Hematopoietic multipotent progenitor cell (in vitro differentiated cells): Measurements from ENCODE around the gene ATP2B3. TPM values are rescaled to one million over a fixed set of nuclear protein-coding genes. Genes with fewer than 3 reads are reported as not detected.

Source experiments
- DNase-seq, 3 donors: peaks; one replicate each; pipeline ENCODE4 v3.0.0-alpha.2; 2011 to 2015; ENCODE audit warnings: low read depth in 2 of 3, low spot score in 2 of 3
- total RNA-seq: library from RNA; depleted of rRNA; stranded (reverse); fragments of >200 nt; gene quantifications from one replicate; pipeline ENCODE4 v1.2.3, GENCODE V29; 2012

The ATP2B3 gene
- total RNA-seq, 1 donor = not detected

DNA sequence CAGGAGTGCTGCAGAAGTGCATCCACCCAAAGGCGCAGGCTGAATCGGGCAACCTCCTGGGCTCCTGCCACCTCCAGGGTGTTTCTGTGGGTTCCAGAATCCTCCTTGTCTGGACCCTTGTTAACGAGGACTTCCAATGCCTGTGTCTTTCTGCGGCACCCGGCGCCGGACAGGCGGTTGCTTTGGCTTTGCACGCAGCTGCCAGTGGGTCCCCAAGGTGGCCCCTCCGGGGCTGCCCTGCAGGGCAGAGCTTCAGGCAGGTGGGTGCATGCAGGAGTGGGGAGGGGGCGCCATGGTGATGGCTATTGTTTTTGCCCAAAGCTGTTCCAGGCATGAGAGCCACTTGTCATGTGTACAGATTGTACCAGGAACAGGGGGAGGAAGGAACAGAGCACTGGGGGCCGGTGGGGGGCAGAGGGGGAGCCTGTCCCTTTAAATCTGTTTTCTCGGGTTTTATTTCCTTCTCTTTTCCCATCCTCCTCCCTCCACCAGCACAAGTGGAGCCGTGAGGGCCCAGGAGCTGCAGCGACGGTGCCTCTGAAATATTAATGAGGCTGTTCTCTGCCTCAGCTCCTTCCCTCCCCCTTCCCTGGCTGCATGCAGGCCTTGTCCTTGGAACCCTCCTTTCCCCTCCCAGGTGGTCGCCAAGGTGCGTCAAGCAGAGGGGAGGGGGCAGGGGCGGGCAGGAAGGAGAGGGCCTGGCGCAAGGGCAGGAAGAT lies 13.1 kb downstream of the ATP2B3 start:
- no peak for DNase-seq

GRCh38 chrX:153533091-153533490 lies 15.6 kb downstream of the ATP2B3 start:
- no peak for DNase-seq

GRCh38 chrX:153537080-153537479 lies 19.6 kb downstream of the ATP2B3 start:
- DNase-seq = no peak

DNA sequence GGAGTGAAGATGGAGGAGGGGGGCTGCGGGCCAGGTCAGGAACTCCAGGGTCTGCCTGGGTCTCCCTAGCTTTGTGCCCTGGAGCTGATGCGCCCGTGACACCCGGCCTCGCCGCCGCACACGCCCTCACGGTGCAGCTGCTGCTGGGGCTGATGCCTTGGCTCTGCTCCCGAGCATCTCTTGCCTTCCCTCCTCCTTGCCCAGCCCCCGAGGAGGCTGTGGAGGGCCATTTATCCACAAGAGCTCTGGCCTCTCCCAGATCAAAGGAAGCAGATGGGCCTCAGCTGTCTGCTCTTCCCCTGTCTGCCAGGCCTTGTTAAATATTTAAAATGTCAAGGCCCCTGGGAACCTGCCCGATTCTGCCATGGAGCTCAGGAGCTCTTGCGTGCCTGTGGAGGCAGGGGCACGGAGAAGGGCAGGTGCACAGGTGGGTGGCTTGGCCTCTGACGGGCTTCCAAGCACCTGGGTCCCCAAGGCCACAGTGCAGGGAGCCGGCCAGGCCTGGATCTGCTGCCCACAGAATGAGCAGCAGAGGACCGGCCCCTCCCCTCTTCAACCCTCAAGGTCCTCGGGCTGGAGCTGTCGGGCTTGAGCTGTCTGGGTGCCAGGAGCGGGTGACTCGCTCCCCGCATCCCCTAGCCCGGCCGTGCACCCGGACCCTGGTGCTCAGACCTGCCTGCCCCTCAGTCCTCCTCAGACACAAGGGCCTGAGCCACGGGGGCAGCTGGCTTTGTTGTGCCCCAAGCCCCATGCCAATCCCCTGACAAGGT lies 20.3 kb downstream of the ATP2B3 start:
- no peak for DNase-seq

GRCh38 chrX:153538424-153538823 lies 21.0 kb downstream of the ATP2B3 start:
- no peak for DNase-seq

- peak; percentile 25 to 59 (median 33) for DNase-seq
Observed at GRCh38 chrX:153539171-153539978, 21.9 kb downstream of the ATP2B3 start.

DNA sequence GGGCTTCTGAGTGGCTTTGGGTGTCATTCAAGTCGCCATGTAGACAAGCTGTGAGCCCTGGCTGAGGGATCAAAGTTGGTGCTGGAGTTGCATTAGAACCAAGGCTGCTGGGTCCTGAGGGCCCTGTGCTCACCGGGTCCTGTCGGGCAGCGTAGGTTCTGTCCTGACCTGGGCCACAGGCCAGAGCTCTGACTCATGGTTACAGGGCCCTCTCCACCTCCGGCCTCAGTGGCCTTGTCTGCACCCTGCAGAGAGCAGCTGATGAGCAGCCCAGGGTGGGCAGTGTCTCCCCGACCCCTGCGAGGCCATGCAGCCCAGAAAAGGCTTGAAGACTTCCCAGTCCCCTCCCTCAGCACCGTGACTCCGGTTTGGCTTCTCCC lies 22.5 kb downstream of the ATP2B3 start:
- no peak for DNase-seq

GRCh38 chrX:153544727-153545126 lies 27.3 kb downstream of the ATP2B3 start:
- DNase-seq = no peak

DNA sequence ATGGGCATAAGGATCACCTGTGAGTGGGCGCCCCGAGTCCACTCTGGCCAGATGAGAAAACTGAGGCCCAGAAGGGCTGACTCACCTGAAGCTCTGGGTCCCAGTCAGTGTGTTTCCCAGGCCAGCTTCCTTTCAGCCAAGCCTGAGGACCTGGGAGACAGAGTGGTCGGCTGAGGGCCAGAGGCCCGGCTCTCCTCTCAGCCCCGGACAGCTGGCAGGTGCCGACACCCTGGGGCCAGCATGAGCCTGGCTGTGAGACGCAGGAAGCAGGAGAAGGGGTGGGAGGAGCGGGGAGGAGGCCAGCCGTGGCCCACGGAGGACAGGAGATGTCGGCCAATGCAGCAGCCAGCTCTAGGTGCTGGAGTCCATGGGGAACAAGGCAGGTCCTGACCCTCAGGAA lies 28.9 kb downstream of the ATP2B3 start:
- DNase-seq = no peak

GRCh38 chrX:153547195-153547594 lies 29.8 kb downstream of the ATP2B3 start:
- no peak for DNase-seq

GRCh38 chrX:153549231-153549630 lies 31.8 kb downstream of the ATP2B3 start:
- DNase-seq = no peak

DNA sequence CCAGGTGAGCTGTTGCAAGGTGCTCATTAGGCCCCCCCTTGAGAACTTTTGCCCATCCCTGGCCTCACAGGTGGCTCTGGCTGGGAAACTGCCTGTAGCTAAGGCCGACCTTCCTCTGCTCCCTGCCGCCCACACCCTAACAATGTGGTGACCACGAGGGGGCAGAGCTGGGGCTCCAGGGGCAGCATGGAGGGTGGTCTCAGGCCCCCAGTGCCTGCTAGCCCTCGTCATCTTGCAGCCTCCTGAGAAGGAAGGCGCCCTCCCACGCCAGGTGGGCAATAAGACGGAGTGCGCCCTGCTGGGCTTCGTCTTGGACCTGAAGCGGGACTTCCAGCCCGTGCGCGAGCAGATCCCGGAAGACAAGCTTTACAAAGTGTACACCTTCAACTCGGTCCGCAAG lies 32.4 kb downstream of the ATP2B3 start:
- DNase-seq = no peak

GRCh38 chrX:153551135-153551534 lies 33.7 kb downstream of the ATP2B3 start:
- DNase-seq = no peak

GRCh38 chrX:153554519-153555167 lies 37.2 kb downstream of the ATP2B3 start:
- DNase-seq = peak; percentile 28 to 74 (median 45)

DNA sequence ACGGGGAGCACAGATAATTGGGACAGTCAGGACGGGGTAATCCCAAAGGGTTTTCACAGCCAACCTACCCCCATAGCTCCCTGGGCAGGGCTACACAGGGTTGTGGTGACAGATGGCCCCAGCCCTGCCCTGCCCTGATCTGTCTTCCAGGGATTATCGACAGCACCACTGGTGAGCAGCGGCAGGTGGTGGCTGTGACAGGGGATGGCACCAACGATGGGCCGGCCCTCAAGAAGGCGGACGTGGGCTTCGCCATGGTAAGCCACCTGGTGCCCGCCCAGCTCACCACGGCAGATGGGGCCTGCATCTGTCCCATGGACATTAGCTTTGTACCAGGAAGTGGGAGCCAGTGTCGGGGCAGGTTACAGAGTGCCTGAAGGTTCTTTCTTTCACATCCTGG lies 39.3 kb downstream of the ATP2B3 start:
- DNase-seq = no peak

DNA sequence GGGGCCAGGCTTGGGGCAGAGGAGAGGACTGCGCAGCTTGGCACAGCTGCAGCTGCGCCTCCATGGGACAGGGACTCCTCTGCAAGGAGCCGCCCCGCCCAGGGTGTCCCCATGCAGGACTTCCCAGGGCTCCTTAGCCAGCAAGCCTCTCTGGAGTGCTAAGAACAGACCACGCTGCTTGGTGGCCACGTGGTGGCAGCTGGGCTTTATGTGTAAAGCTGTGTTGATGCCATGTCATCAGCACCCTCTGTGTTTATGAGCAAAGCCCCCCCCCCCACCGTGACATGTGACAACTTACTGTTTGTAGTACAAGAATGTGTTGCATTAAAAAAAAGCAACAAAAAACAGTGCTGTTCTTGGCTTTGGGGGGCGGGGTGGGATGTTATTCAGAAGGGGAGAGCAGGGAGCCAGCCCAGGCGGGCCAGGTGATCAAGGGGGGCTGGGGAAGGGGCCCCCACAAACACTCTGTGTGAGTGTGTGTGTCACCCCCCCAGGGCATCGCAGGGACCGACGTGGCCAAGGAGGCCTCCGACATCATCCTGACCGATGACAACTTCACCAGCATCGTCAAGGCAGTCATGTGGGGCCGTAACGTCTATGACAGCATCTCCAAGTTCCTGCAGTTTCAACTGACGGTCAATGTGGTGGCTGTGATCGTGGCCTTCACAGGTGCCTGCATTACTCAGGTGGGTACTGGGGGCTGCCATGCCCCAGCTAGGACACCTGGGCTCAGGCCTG lies 40.3 kb downstream of the ATP2B3 start:
- DNase-seq = peak in 1 of 3 donors; percentile 12

DNA sequence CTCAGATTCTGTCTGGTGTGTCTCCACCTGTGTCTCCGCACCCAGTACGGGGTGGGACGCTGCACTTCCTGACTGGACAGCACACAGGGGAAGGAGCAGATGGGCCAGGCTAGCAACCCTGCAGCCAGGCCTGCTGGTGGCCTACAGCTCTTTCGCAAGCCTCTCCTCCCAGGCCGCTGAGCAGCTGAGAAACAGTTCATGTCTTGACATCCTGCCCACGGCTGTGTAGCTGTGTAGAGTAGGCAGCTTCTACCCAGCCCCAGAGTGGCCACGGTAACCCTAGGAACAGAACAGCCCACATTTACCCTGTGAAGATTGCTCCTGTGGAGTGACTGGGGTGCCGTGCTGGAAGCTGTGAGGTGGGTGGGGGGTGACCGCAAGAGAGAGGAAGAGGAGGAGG lies 42.6 kb downstream of the ATP2B3 start:
- peak in 1 of 3 donors; percentile 17 for DNase-seq

DNA sequence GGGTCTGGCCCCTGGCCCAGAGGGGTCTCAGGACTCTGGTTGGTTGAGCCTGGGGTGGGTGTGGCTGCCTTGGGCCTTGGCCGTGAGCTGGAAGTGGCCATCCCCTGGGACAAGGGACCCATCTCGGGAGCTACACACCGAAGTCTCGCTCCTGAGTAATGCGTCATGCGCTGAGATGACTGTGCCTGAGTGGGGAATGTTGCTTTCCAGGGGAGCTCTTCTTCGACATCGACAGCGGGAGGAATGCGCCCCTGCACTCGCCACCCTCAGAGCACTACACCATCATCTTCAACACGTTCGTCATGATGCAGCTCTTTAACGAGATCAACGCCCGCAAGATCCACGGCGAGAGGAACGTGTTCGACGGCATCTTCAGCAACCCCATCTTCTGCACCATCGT lies 43.0 kb downstream of the ATP2B3 start:
- DNase-seq = no peak

- no peak for DNase-seq
Observed at GRCh38 chrX:153561337-153561736, 43.9 kb downstream of the ATP2B3 start.

GRCh38 chrX:153562546-153562945 lies 45.1 kb downstream of the ATP2B3 start:
- DNase-seq = no peak
